GM12864 (cell line): ENCODE measurements around the gene PPIG.
"Not testable (repeated sequence)": the region's sequence is repeated elsewhere in the genome, so short reads cannot be mapped to it uniquely, and the experiment has no call there.

Source experiments
- DNase-seq: peaks from one replicate; pipeline ENCODE4 v3.0.0-alpha.2; 2011; ENCODE audit warnings: low read depth
- H3K4me3 ChIP-seq: 2 replicates; pipeline ENCODE4 v1.5.1; 2011; ENCODE audit warnings: mild to moderate bottlenecking, low read depth, low read length, control low read depth
- TF ChIP-seq, protein P1 (sequence below): IDR thresholded peaks from 2 replicates; pipeline ENCODE4 v1.5.1; 2011; ENCODE audit warnings: low read depth, mild to moderate bottlenecking, moderate library complexity, low read length, control low read depth, inconsistent platforms; ENCODE audit errors: missing control alignments

PPIG gene

DNA sequence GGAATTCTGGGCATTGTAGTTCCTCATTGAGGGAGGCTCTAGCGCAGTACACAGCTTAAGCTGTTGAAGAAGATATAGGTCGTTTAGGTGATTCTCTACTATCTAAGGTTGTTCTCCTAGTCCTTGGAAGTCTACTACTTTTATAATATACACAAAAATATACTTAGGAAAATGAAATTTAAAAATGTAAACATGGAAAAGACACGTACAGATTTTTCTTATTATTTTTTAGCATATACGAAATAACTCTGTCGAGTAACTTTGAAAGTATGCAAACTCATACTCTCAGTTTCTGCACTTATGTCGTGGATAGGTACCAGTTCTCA is 10.2 kb upstream of the PPIG start:
- H3K4me3 ChIP-seq: peak overlapping the region; percentile 60; the same call in 1 of the 2 replicates

DNA sequence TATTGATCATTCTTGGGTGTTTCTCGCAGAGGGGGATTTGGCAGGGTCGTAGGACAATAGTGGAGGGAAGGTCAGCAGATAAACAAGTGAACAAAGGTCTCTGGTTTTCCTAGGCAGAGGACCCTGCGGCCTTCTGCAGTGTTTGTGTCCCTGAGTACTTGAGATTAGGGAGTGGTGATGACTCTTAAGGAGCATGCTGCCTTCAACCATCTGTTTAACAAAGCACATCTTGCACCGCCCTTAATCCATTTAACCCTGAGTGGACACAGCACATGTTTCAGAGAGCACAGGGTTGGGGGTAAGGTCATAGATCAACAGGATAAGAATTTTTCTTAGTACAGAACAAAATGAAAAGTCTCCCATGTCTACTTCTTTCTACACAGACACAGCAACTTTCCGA is 9.6 kb upstream of the PPIG start:
- not testable (repeated sequence) for DNase-seq, H3K4me3 ChIP-seq

More for the DNA sequence above, 10.2 kb upstream of the PPIG start:
- TF ChIP-seq, protein P1, sequence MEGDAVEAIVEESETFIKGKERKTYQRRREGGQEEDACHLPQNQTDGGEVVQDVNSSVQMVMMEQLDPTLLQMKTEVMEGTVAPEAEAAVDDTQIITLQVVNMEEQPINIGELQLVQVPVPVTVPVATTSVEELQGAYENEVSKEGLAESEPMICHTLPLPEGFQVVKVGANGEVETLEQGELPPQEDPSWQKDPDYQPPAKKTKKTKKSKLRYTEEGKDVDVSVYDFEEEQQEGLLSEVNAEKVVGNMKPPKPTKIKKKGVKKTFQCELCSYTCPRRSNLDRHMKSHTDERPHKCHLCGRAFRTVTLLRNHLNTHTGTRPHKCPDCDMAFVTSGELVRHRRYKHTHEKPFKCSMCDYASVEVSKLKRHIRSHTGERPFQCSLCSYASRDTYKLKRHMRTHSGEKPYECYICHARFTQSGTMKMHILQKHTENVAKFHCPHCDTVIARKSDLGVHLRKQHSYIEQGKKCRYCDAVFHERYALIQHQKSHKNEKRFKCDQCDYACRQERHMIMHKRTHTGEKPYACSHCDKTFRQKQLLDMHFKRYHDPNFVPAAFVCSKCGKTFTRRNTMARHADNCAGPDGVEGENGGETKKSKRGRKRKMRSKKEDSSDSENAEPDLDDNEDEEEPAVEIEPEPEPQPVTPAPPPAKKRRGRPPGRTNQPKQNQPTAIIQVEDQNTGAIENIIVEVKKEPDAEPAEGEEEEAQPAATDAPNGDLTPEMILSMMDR: no peak
- no peak for DNase-seq

DNA sequence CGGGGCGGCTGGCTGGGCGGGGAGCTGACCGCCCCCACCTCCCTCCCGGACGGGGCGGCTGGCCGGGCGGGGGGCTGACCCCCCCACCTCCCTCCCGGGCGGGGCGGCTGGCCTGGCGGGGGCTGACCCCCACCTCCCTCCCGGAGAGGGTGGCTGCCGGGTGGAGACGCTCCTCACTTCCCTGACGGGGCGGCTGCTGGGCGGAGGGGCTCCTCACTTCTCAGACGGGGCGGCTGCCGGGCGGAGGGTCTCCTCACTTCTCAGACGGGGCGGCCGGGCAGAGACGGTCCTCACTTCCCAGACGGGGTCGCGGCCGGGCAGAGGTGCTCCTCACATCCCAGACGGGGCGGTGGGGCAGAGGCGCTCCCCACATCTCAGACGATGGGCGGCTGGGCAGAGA is 8.9 kb upstream of the PPIG start:
- H3K4me3 ChIP-seq, DNase-seq: not testable (repeated sequence)

DNA sequence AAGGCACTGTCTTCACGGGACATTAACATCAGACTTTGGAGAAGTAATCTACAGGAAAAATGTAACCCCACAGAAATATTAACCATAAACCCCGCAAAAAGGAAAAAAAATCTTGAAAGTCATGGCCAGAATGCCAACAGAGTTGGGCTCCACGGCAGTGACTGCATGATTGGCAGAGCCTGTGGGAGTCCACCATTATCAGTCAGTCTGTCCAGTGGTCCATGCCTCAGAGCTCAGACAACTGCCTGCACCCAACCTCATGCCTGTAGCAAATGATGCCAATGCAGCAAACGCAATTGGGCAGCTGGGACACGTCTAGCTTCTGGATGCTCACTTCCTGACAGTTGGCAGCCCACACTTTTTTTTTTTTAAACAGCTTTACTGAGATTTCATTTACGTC is 5.1 kb upstream of the PPIG start:
- TF ChIP-seq, protein P1: no peak
- DNase-seq: no peak
- no peak overlapping the region for H3K4me3 ChIP-seq

DNA sequence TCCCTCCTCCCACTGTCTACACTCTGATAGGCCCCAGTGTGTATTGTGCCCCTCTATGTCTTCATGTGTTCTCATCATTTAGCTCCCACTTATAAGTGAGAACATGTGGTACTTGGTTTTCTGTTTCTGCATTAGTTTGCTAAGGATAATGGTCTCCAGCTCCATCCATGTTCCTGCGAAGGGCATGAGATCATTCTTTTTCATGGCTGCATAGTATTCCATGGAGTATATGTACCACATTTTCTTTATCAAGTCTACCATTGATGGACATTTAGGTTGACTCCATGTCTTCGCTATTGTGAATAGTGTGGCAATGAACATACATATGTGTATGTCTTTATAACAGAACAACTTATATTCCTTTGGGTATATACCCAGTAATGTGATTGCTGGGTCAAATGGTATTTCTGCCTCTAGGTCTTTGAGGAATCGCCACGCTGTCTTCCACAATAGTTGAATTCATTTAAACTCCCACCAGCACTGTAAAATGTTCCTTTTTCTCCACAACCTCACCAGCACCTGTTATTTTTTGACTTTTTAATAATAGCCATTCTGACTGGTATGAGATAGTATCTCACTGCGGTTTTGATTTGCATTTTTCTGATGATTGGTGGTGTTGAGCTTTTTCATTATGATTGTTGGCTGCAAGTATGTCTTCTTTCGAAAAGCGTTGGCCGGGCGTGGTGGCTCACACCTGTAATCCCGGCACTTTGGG is 1.4 kb upstream of the PPIG start:
- not testable (repeated sequence) for H3K4me3 ChIP-seq, DNase-seq

DNA sequence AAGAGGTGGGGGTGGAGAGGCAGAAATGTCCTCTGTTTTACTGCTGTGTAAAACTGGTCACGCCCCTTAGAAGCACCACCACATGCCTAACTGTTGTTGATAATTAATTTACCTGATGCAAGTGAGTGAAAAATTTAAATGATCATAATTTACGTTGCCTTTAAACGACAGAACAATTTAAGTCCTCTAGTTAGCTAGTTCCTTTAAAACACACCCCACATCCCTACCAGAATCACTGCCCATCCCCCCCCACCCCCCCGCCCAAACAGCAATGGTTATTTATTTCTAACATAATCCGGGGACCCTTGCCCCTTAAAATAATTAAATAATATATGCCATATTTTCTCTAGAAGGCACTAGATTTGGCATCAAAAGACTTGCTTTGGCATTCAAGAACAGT is 633 bp upstream of the PPIG start:
- H3K4me3 ChIP-seq: no peak overlapping the region
- DNase-seq: no peak
- TF ChIP-seq, protein P1: no peak

DNA sequence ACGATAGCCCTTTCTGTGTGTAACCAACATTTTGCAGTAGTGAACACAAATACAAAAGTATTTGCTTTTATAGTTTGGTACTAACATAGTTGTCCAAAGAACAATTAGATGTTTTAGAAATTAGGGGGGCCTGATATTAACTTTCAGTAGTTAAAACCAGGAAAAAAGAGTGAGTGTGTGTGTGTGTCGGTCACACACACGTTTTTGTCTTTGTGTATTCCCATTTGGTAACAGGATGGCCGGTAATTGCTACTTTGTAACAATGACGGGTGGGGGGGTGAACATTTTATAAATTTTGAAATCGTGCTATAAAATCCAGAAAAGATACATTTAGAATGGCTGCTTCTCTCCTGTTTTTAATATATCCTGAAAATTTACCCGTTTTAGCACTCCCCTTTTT is 1.5 kb downstream of the PPIG start:
- TF ChIP-seq, protein P1: no peak
- DNase-seq: no peak
- peak overlapping the region; percentile 68 for H3K4me3 ChIP-seq

DNA sequence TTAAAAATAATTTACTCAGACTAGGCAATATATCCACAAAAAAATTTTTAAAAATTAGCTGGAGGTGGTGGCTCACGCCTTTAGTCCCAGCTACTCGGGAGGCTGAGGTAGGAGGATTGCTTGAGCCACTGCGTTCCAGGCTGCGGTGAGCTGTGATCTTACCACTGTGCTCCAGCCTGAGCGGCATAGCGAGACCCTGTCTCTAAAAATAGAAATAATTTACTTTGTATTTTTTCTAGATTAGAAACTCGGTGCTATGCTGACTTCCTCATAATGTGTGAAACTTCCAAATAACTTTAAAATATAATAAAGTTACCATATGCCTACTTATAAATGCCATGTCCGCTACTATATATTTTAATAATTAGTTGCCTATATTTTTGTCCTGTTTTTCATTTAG is 6.7 kb downstream of the PPIG start:
- no peak overlapping the region for H3K4me3 ChIP-seq
- DNase-seq: no peak
- TF ChIP-seq, protein P1: no peak

DNA sequence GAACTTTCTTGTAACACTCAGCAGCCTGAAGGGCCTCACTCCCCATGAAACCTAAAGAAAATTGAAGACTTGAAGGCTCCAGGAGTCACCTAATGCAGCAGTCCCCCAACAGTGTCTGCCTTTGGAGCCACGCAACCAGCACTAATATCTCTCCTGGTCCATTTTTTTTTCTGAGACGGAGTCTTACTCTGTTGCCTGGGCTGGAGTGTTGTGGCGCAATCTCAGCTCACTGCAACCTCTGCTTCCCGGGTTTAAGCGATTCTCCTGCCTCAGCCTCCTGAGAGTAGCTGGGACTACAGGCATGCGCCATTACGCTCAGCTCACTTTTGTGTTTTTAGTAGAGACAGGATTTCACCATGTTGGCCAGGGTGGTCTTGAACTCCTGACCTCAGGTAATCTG is 12.4 kb downstream of the PPIG start:
- not testable (repeated sequence) for H3K4me3 ChIP-seq, DNase-seq
